ENCODE results near the gene OARD1.

GRCh38 chr6:41022294-41022693 is 49.9 kb downstream of the OARD1 start:
- TF ChIP-seq, protein P1, sequence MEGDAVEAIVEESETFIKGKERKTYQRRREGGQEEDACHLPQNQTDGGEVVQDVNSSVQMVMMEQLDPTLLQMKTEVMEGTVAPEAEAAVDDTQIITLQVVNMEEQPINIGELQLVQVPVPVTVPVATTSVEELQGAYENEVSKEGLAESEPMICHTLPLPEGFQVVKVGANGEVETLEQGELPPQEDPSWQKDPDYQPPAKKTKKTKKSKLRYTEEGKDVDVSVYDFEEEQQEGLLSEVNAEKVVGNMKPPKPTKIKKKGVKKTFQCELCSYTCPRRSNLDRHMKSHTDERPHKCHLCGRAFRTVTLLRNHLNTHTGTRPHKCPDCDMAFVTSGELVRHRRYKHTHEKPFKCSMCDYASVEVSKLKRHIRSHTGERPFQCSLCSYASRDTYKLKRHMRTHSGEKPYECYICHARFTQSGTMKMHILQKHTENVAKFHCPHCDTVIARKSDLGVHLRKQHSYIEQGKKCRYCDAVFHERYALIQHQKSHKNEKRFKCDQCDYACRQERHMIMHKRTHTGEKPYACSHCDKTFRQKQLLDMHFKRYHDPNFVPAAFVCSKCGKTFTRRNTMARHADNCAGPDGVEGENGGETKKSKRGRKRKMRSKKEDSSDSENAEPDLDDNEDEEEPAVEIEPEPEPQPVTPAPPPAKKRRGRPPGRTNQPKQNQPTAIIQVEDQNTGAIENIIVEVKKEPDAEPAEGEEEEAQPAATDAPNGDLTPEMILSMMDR (IDR thresholded peaks at IDR 0.05): no peak
- no peak for TF ChIP-seq POLR2A (IDR thresholded peaks at IDR 0.05)
